Measurements from ENCODE around the gene ALKBH6. TPM values are rescaled to one million over a fixed set of nuclear protein-coding genes. Genes with fewer than 3 reads are reported as not detected.

ALKBH6 gene
- total RNA-seq, 1 donor from 2014 or later, result 16.0 TPM

DNA sequence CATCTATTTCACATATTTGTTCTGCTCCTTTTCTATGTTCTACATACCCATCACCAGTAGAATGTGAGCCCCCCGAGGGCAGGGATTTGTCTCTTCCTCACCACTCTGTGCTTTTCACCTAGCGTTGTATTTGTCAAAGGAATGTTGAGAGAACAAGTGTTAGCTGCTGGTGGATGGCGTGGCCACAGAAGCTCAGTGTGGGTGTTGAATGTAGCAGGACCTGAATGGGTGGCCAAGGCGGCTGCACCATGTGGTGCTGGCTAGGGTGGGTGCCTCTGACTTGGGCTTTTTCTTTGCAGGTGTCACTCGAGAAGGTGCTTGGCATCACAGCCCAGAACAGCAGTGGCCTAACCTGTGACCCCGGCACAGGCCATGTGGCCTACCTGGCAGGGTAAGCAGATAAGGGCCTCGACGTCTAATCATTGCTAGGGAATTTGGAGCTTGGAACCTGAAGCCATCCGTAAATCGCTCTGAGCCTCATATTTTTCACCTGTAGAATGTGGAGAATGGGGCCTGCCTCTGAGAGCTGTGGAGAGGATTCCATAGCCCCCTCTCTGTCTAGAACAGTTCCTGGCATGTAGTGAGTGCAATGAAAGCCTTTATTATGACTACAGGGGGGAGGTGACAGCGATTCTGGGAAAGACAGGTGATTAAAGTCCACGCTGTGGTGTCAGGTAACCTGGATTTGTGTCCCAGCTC, 44.6 kb upstream of the ALKBH6 start:
- Mint-ChIP-seq H3K4me3 (ENCODE audit: unreplicated experiment) (no peak overlapping the region), H3K9me3 (ENCODE audit: unreplicated experiment) (no peaks in the 10 kb centered on the region), H3K4me1 (ENCODE audit: unreplicated experiment) (peaks cover 10% of the 10 kb centered on the region), H3K27me3 (ENCODE audit: unreplicated experiment) (no peaks in the 10 kb centered on the region), H3K36me3 (ENCODE audit: unreplicated experiment) (no peaks in the 10 kb centered on the region), H3K27ac (ENCODE audit: unreplicated experiment) (no peak overlapping the region)
- no peak for DNase-seq (ENCODE audit: extremely low spot score, unreplicated experiment)
- TF ChIP-seq, protein P1, sequence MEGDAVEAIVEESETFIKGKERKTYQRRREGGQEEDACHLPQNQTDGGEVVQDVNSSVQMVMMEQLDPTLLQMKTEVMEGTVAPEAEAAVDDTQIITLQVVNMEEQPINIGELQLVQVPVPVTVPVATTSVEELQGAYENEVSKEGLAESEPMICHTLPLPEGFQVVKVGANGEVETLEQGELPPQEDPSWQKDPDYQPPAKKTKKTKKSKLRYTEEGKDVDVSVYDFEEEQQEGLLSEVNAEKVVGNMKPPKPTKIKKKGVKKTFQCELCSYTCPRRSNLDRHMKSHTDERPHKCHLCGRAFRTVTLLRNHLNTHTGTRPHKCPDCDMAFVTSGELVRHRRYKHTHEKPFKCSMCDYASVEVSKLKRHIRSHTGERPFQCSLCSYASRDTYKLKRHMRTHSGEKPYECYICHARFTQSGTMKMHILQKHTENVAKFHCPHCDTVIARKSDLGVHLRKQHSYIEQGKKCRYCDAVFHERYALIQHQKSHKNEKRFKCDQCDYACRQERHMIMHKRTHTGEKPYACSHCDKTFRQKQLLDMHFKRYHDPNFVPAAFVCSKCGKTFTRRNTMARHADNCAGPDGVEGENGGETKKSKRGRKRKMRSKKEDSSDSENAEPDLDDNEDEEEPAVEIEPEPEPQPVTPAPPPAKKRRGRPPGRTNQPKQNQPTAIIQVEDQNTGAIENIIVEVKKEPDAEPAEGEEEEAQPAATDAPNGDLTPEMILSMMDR (IDR thresholded peaks at IDR 0.05), result no peak

DNA sequence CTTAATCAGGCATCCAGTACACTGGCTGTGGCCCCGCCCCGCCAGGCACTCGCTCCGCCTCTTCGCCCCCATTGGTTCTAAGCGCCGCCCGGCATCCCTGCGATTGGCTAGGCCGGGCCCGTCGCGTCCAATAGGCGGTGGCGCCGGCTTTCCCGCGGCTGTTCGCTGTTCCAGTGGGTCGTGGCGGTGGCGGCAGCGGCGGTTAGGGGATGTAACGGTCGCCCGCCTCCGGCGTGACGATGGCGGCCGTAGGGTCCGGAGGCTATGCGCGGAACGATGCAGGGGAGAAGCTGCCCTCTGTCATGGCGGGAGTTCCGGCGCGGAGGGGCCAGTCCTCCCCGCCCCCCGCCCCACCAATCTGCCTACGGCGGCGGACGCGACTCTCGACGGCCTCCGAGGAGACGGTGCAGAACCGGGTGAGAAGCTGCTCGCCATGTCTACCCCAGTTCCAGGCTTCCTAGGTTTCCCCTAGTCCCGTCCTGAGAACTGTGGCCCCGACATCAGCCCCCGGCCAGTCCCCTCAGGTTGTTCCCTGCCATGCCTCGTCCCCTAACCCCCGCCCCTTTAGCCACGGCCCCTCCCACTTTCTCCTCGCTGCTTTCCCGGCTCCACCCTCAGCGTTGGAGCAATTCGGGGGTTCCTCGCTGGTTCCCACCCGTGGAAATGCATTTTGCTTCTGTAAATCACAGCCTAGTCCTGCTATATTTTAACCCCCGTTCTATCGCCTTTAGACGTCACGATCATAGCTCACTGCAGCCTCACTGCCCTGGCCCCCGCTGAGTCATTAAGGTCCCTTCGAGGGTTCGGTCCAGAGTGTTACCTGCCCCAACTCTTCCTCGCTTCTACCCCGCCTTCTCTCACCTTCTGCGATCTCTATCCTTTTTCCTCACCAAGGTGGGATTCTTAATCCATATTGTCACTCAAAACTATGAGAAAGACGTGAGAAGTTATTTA, 41.0 kb upstream of the ALKBH6 start, which contains the start of gene WDR62:
Gene WDR62 (plus strand): TSS at position 165 of the 954 bp plus-strand sequence. CDS start 75 bp downstream, at position 240.
- peak; percentile 98 for DNase-seq (ENCODE audit: extremely low spot score, unreplicated experiment)
- TF ChIP-seq, protein P1 (IDR thresholded peaks at IDR 0.05), result no peak
- no peaks in the 10 kb centered on the region for H3K27me3 Mint-ChIP-seq (ENCODE audit: unreplicated experiment)

DNA sequence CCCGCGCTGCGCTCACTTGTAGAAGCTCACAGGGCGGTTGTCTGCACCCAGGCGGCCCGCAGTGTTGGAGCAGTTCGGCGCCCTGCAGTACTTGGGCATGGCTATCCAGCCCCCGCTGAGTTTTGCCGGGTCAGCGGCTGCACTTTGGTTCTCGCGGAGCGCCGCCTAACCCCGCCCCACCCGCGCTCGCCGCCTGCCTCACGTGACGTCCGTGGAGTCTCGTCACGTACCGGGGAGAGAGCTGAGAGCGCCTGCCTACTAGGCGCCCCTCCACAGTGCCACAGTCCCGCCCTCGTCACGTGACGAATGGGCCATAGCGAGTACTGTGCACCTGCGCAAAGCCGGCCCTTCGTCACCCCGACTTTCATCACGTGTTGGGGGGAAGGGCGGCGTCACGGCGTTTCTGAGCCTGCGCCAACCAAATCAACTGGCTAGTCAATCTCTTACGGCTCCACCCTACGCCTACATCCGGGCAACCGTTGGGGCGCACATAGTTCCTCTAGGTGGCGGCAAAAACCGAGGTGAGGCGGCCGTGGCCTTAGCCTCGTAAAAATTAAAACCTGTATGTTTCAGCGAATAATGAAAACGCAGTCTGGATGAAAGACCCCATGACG, 40.2 kb upstream of the ALKBH6 start, which contains the start of gene THAP8:
Gene THAP8 (minus strand): TSS at position 167 of the 614 bp plus-strand sequence. CDS start 68 bp downstream, at position 99.
- H3K27me3 Mint-ChIP-seq (ENCODE audit: unreplicated experiment), result no peaks in the 10 kb centered on the region
- peaks cover 2% of the 10 kb centered on the region for H3K36me3 Mint-ChIP-seq (ENCODE audit: unreplicated experiment)
- peak within 1 kb of the TSS; percentile 99 for H3K27ac Mint-ChIP-seq (ENCODE audit: unreplicated experiment)
- TF ChIP-seq, protein P1 (IDR thresholded peaks at IDR 0.05), result peak; percentile 60
- DNase-seq (ENCODE audit: extremely low spot score, unreplicated experiment), result peak; percentile 100
- peaks cover 21% of the 10 kb centered on the region for H3K4me1 Mint-ChIP-seq (ENCODE audit: unreplicated experiment)
- H3K9me3 Mint-ChIP-seq (ENCODE audit: unreplicated experiment), result no peaks in the 10 kb centered on the region
- H3K4me3 Mint-ChIP-seq (ENCODE audit: unreplicated experiment), result peak within 1 kb of the TSS; percentile 95

More for the DNA sequence above, 41.0 kb upstream of the ALKBH6 start, which contains the start of gene WDR62:
- peaks cover 21% of the 10 kb centered on the region for H3K4me1 Mint-ChIP-seq (ENCODE audit: unreplicated experiment)
- peak within 1 kb of the TSS; percentile 99 for H3K27ac Mint-ChIP-seq (ENCODE audit: unreplicated experiment)
- no peaks in the 10 kb centered on the region for H3K9me3 Mint-ChIP-seq (ENCODE audit: unreplicated experiment)
- peaks cover 2% of the 10 kb centered on the region for H3K36me3 Mint-ChIP-seq (ENCODE audit: unreplicated experiment)
- peak within 1 kb of the TSS; percentile 95 for H3K4me3 Mint-ChIP-seq (ENCODE audit: unreplicated experiment)

DNA sequence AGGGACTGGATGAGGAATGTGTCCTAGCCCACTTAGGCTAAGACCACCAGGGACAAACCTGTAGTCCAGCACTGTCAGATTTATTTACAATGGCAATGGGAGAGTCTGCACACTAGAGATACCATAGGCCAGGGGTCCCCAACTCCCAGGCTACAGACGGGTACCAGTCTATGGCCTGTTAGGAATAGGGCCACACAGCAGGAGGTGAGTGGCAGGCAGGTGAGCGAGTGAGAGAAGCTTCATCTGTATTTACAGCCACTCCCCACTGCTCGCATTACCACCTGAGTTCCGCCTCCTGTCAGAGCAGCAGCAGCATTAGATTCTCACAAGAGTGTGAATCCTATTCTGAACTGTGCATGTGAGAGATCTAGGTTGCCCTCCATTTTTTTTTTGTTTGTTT, 37.6 kb upstream of the ALKBH6 start:
- Mint-ChIP-seq H3K27me3 (ENCODE audit: unreplicated experiment) (no peaks in the 10 kb centered on the region), H3K4me1 (ENCODE audit: unreplicated experiment) (peaks cover 21% of the 10 kb centered on the region), H3K4me3 (ENCODE audit: unreplicated experiment) (peak overlapping the region; percentile 31), H3K36me3 (ENCODE audit: unreplicated experiment) (peaks cover 4% of the 10 kb centered on the region), H3K9me3 (ENCODE audit: unreplicated experiment) (no peaks in the 10 kb centered on the region), H3K27ac (ENCODE audit: unreplicated experiment) (no peak overlapping the region)
- DNase-seq (ENCODE audit: extremely low spot score, unreplicated experiment), result no peak
- TF ChIP-seq, protein P1 (IDR thresholded peaks at IDR 0.05), result no peak
